Osteocyte (in vitro differentiated cells): ENCODE data around the gene KCNIP3. TPM values are rescaled to one million over a fixed set of nuclear protein-coding genes. Genes with fewer than 3 reads are reported as not detected.

Experiments
- DNase-seq: peaks from one replicate; pipeline ENCODE4 v3.0.0; 2021; ENCODE audit warnings: mixed read lengths; ENCODE audit not compliant: unreplicated experiment; ENCODE audit errors: extremely low spot score
- H3K27ac Mint-ChIP-seq: one replicate; pipeline ENCODE4 v1.8.0; 2021; ENCODE audit warnings: mild to moderate bottlenecking, mixed read lengths; ENCODE audit not compliant: unreplicated experiment
- H3K27me3 Mint-ChIP-seq: one replicate; pipeline ENCODE4 v1.8.0; 2021; ENCODE audit warnings: mixed read lengths; ENCODE audit not compliant: unreplicated experiment
- H3K36me3 Mint-ChIP-seq: one replicate; pipeline ENCODE4 v1.8.0; 2021; ENCODE audit warnings: mixed read lengths; ENCODE audit not compliant: unreplicated experiment
- H3K4me1 Mint-ChIP-seq: one replicate; pipeline ENCODE4 v1.8.0; 2021; ENCODE audit warnings: mixed read lengths; ENCODE audit not compliant: unreplicated experiment
- H3K4me3 Mint-ChIP-seq: one replicate; pipeline ENCODE4 v1.8.0; 2021; ENCODE audit warnings: mild to moderate bottlenecking, moderate library complexity, mixed read lengths; ENCODE audit not compliant: unreplicated experiment
- H3K9me3 Mint-ChIP-seq: one replicate; pipeline ENCODE4 v1.8.0; 2021; ENCODE audit warnings: mixed read lengths; ENCODE audit not compliant: unreplicated experiment
- CTCF ChIP-seq: fragments of 200-600 bp; sonication (generic); IDR thresholded peaks from 2 replicates; pipeline ENCODE4 v1.5.0; 2021; ENCODE audit warnings: antibody characterized with exemption, mild to moderate bottlenecking, moderate library complexity
- total RNA-seq: library from RNA; stranded (reverse); gene quantifications from 2 replicates; pipeline ENCODE4 v1.2.1, GENCODE V29; 2021

The KCNIP3 gene
- total RNA-seq, 1 donor from 2014 or later, result 1.4 TPM

GRCh38 chr2:95337829-95338228, 40.7 kb downstream of the KCNIP3 start:
- no peak for DNase-seq
- Mint-ChIP-seq H3K4me1 (no peaks in the 10 kb centered on the region), H3K27ac (no peak overlapping the region), H3K36me3 (no peaks in the 10 kb centered on the region), H3K27me3 (peaks cover 31% of the 10 kb centered on the region), H3K9me3 (no peaks in the 10 kb centered on the region), H3K4me3 (no peak overlapping the region)
- TF ChIP-seq CTCF, result no peak

DNA sequence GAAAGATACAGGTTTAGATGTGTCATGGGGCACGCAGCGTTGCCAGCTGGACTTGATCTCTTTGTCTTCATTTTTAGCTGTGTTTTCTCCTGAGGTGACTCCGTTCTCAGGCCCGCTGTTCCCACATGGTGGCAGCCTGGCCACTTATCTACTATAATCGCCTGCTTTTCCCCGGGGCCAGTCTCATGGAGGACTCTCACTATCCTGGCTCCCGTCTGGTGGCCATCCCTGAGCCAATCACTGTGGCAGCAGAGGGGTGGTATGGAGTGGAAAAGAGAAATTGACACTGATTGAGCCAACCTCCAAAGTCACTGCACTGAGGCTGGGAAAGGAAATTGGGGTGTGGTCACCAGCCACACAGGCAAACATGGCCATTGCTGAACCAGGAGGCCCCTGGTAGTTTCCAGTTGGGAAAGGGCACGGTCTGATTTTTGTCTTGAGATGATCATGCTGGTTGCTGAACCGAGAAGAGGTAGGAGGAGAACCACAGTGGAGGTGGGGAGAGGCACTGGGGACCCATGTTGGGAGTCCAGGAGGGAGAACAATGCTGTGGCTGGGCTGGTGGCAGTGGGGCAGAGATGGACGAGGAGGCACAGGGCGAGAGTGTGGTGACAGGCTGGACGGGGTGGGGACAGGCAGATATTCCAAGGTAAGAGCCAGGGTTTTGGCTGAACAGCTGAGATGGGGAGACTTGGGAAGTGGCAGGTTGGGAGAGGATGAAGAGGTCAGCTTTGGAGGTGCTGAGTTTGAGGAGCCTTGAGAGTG, 45.6 kb downstream of the KCNIP3 start:
- H3K27ac Mint-ChIP-seq, result no peak overlapping the region
- H3K36me3 Mint-ChIP-seq, result no peaks in the 10 kb centered on the region
- peaks cover 2% of the 10 kb centered on the region for H3K4me1 Mint-ChIP-seq
- no peak for DNase-seq
- H3K9me3 Mint-ChIP-seq, result no peaks in the 10 kb centered on the region
- no peak for TF ChIP-seq CTCF
- H3K27me3 Mint-ChIP-seq, result peaks cover 21% of the 10 kb centered on the region
- H3K4me3 Mint-ChIP-seq, result no peak overlapping the region

GRCh38 chr2:95343429-95344214, 46.5 kb downstream of the KCNIP3 start:
- no peak for DNase-seq
- Mint-ChIP-seq H3K36me3 (no peaks in the 10 kb centered on the region), H3K27ac (no peak overlapping the region), H3K4me3 (no peak overlapping the region), H3K4me1 (peaks cover 2% of the 10 kb centered on the region), H3K27me3 (peaks cover 21% of the 10 kb centered on the region), H3K9me3 (no peaks in the 10 kb centered on the region)
- no peak for TF ChIP-seq CTCF

DNA sequence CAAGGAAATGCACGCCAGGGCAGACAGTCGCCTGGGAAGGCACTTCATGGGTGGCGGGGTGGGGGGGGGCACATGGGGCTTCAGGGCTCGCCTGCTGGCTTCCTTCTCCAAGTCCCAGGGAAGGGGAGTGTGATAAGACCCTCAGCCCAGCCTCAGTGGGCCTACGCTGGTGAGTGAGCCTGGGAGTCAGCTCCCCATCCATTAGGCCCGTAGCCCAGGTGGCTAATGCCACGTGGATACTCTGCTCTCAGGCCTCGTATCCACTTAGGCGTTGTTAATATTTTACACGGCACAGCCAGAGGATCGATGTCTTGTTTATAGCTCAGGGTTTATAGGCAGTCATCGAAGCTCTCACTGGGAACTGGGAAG, 47.1 kb downstream of the KCNIP3 start:
- Mint-ChIP-seq H3K27me3 (peaks cover 21% of the 10 kb centered on the region), H3K27ac (no peak overlapping the region), H3K4me3 (no peak overlapping the region), H3K36me3 (no peaks in the 10 kb centered on the region), H3K9me3 (no peaks in the 10 kb centered on the region), H3K4me1 (peaks cover 2% of the 10 kb centered on the region)
- no peak for DNase-seq
- no peak for TF ChIP-seq CTCF

- Mint-ChIP-seq H3K4me3 (no peak overlapping the region), H3K27me3 (peaks cover 24% of the 10 kb centered on the region), H3K4me1 (peaks cover 2% of the 10 kb centered on the region), H3K9me3 (no peaks in the 10 kb centered on the region), H3K27ac (no peak overlapping the region), H3K36me3 (no peaks in the 10 kb centered on the region)
- DNase-seq, result no peak
- no peak for TF ChIP-seq CTCF
Observed at GRCh38 chr2:95344656-95345055, 47.5 kb downstream of the KCNIP3 start.
